HepG2 (cell line): ENCODE measurements around the gene CDIP1. TPM values are rescaled to one million over a fixed set of nuclear protein-coding genes. Genes with fewer than 3 reads are reported as not detected.

Experiments used
- CC2D1A ChIP-seq: sonication (generic); formaldehyde crosslinking; IDR thresholded peaks from 2 replicates; pipeline ENCODE4 v1.8.1; 2023; ENCODE audit warnings: mild to moderate bottlenecking, missing genetic modification reagents
- DMAP1 ChIP-seq: IDR thresholded peaks from 2 replicates; pipeline ENCODE4 v1.6.1; 2016
- DZIP1 ChIP-seq: sonication (generic); formaldehyde crosslinking; IDR thresholded peaks from 2 replicates; pipeline ENCODE4 v1.5.0; 2020; ENCODE audit warnings: mild to moderate bottlenecking, missing genetic modification reagents
- FOXM1 ChIP-seq: sonication (generic); formaldehyde crosslinking; IDR thresholded peaks from 2 replicates; pipeline ENCODE4 v1.5.0; 2020; ENCODE audit warnings: missing genetic modification reagents
- HNF4G ChIP-seq, 2 experiments: sonication (generic) in 1 of 2; formaldehyde crosslinking in 1 of 2; IDR thresholded peaks; 2 replicates each; pipeline versions ENCODE4 v1.4.0 to v1.6.1; 2011 to 2020; ENCODE audit warnings: borderline replicate concordance in 2 of 2, low read depth in 2 of 2, mild to moderate bottlenecking in 2 of 2, low read length in 1 of 2, missing genetic modification reagents in 1 of 2, moderate library complexity in 1 of 2
- IKZF1 ChIP-seq: fragments of 450-650 bp; IDR thresholded peaks from 2 replicates; pipeline ENCODE4 v1.7.1; 2016
- KDM5B ChIP-seq: sonication (generic); formaldehyde crosslinking; IDR thresholded peaks from 2 replicates; pipeline ENCODE4 v1.4.0; 2020; ENCODE audit warnings: missing genetic modification reagents, mild to moderate bottlenecking, borderline replicate concordance
- MTF2 ChIP-seq: sonication (generic); formaldehyde crosslinking; IDR thresholded peaks from 2 replicates; pipeline ENCODE4 v1.5.0; 2020; ENCODE audit warnings: missing genetic modification reagents, borderline replicate concordance
- NR2F1 ChIP-seq, 2 experiments: fragments of 450-650 bp in 1 of 2; formaldehyde crosslinking in 1 of 2; IDR thresholded peaks; 2 replicates each; pipeline versions ENCODE4 v1.5.0 to v1.6.1; 2016 to 2020; ENCODE audit warnings: mild to moderate bottlenecking in 1 of 2, missing compliant biosample characterization in 1 of 2, missing genetic modification reagents in 1 of 2, moderate library complexity in 1 of 2
- NR2F2 ChIP-seq: IDR thresholded peaks from 2 replicates; pipeline ENCODE4 v1.6.1; 2012; ENCODE audit warnings: low read depth, inconsistent platforms, borderline replicate concordance
- RARA ChIP-seq: IDR thresholded peaks from 2 replicates; pipeline ENCODE4 v1.6.1; 2016; ENCODE audit warnings: missing genetic modification reagents, missing compliant biosample characterization
- RELA ChIP-seq: sonication (generic); formaldehyde crosslinking; IDR thresholded peaks from 2 replicates; pipeline ENCODE4 v1.4.0; 2020; ENCODE audit warnings: missing genetic modification reagents
- SNRNP70 ChIP-seq: fragments of 200-400 bp; formaldehyde crosslinking; IDR thresholded peaks from 2 replicates; pipeline ENCODE4 v1.6.1; 2017; ENCODE audit warnings: mild to moderate bottlenecking, low read depth, low read length, moderate library complexity
- SP2 ChIP-seq: sonication (generic); formaldehyde crosslinking; IDR thresholded peaks from 2 replicates; pipeline ENCODE4 v1.5.1; 2020; ENCODE audit warnings: mild to moderate bottlenecking, missing genetic modification reagents
- ZBTB10 ChIP-seq: sonication (generic); formaldehyde crosslinking; IDR thresholded peaks from 2 replicates; pipeline ENCODE4 v1.4.0; 2020; ENCODE audit warnings: missing genetic modification reagents, borderline replicate concordance
- ZNF333 ChIP-seq: sonication (generic); formaldehyde crosslinking; IDR thresholded peaks from 2 replicates; pipeline ENCODE4 v1.4.0; 2020; ENCODE audit warnings: mild to moderate bottlenecking, missing genetic modification reagents, borderline replicate concordance
- ZNF740 ChIP-seq: sonication (generic); formaldehyde crosslinking; IDR thresholded peaks from 2 replicates; pipeline ENCODE4 v1.4.0; 2020; ENCODE audit warnings: missing genetic modification reagents
- ZNF766 ChIP-seq: sonication (generic); formaldehyde crosslinking; IDR thresholded peaks from 2 replicates; pipeline ENCODE4 v1.5.0; 2020; ENCODE audit warnings: missing genetic modification reagents, borderline replicate concordance
- ZNF775 ChIP-seq: sonication (generic); formaldehyde crosslinking; IDR thresholded peaks from 2 replicates; pipeline ENCODE4 v1.4.0; 2020; ENCODE audit warnings: missing genetic modification reagents, mild to moderate bottlenecking, moderate library complexity, borderline replicate concordance
- polyA plus RNA-seq, 8 experiments: library from polyadenylated mRNA; depleted of rRNA in 3 of 8; stranded (reverse) in 7 of 8; unstranded in 1 of 8; fragments of >200 nt; fragmentation: Illumina TruSeq in 4 of 8; extraction: Trizol in 4 of 8; gene quantifications; 2 replicates each; pipeline versions ENCODE4 v1.2.1 to v1.2.3, GENCODE V29; 2011 to 2016; ENCODE audit warnings: low read depth in 4 of 8, missing spikeins in 1 of 8, mixed read lengths in 1 of 8; ENCODE audit not compliant: insufficient read depth in 1 of 8
- total RNA-seq, 5 experiments: library from RNA; depleted of rRNA; stranded (reverse); fragments of >200 nt; fragmentation: Illumina TruSeq; extraction: Trizol; gene quantifications; 2 replicates each; pipeline ENCODE4 v1.2.3, GENCODE V29; 2016; ENCODE audit warnings: low read depth in 1 of 5
- TF ChIP-seq, protein P1 (sequence below): sonication (generic); formaldehyde crosslinking; IDR thresholded peaks from 2 replicates; pipeline ENCODE4 v1.4.0; 2020; ENCODE audit warnings: missing genetic modification reagents
- TF ChIP-seq, protein P2 (sequence below): sonication (generic); formaldehyde crosslinking; IDR thresholded peaks from 2 replicates; pipeline ENCODE4 v1.4.0; 2020; ENCODE audit warnings: mild to moderate bottlenecking, missing genetic modification reagents

CDIP1 gene
- total and polyA plus RNA-seq, 2 of the 13 experiments (the other 11 are each of a cell fraction or from before 2014, with no cell fraction given): 31.2 to 56.7 TPM

GRCh38 chr16:4461250-4462085 lies 77.1 kb downstream of the CDIP1 start (continued):
- TF ChIP-seq ZBTB10 (CRISPR knock-in tag) (peak; percentile 93), MTF2 (CRISPR knock-in tag) (no peak), RELA (CRISPR knock-in tag) (no peak; the same call in 1 of the 2 replicates), NR2F1 (CRISPR knock-in tag; IDR thresholded peaks at IDR 0.05) (peak; percentile 87 to 89), ZNF775 (CRISPR knock-in tag) (no peak; the same call in 1 of the 2 replicates), IKZF1 (no peak), NR2F2 (peak; percentile 89; the same call in 1 of the 2 replicates), ZNF740 (CRISPR knock-in tag) (peak; percentile 86), SNRNP70 (no peak), DMAP1 (CRISPR knock-in tag) (peak; percentile 44; the same call in 1 of the 2 replicates), ZNF766 (CRISPR knock-in tag) (0 out of 2 replicates have a peak, but pooled peaks have one; percentile 39), RARA (peak; percentile 97), ZNF333 (CRISPR knock-in tag) (0 out of 2 replicates have a peak, but pooled peaks have one; percentile 10), HNF4G (IDR thresholded peaks at IDR 0.05; ENCODE audit: borderline replicate concordance, low read depth, low read length) (peak; percentile 66), HNF4G (CRISPR knock-in tag; IDR thresholded peaks at IDR 0.05; ENCODE audit: borderline replicate concordance, low read depth) (no peak), SP2 (CRISPR knock-in tag) (no peak), CC2D1A (no peak), KDM5B (CRISPR knock-in tag) (peak; percentile 48; the same call in 1 of the 2 replicates), DZIP1 (CRISPR knock-in tag) (no peak), FOXM1 (CRISPR knock-in tag) (no peak)
- TF ChIP-seq, protein P1, sequence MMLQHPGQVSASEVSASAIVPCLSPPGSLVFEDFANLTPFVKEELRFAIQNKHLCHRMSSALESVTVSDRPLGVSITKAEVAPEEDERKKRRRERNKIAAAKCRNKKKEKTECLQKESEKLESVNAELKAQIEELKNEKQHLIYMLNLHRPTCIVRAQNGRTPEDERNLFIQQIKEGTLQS (CRISPR knock-in tag): no peak
- TF ChIP-seq, protein P2, sequence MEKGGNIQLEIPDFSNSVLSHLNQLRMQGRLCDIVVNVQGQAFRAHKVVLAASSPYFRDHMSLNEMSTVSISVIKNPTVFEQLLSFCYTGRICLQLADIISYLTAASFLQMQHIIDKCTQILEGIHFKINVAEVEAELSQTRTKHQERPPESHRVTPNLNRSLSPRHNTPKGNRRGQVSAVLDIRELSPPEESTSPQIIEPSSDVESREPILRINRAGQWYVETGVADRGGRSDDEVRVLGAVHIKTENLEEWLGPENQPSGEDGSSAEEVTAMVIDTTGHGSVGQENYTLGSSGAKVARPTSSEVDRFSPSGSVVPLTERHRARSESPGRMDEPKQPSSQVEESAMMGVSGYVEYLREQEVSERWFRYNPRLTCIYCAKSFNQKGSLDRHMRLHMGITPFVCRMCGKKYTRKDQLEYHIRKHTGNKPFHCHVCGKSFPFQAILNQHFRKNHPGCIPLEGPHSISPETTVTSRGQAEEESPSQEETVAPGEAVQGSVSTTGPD: no peak
